SK-N-MC (cell line): ENCODE results near the gene BORCS6.

Experiments used
- DNase-seq: peaks from one replicate; pipeline ENCODE4 v3.0.0-alpha.2; 2011; ENCODE audit warnings: low read depth, low spot score
- H3K27ac ChIP-seq: fragments of 200-600 bp; sonication (generic); 2 replicates; pipeline ENCODE4 v1.5.1; 2016; ENCODE audit warnings: mixed run types
- H3K36me3 ChIP-seq: fragments of 200-600 bp; sonication (generic); 2 replicates; pipeline ENCODE4 v1.6.1; 2017; ENCODE audit warnings: antibody characterized with exemption, low read length, mixed read lengths; ENCODE audit not compliant: insufficient read depth
- H3K4me3 ChIP-seq: fragments of 200-600 bp; sonication (generic); 2 replicates; pipeline ENCODE4 v1.5.1; 2016
- H3K9ac ChIP-seq: fragments of 200-600 bp; sonication (generic); 2 replicates; pipeline ENCODE4 v1.8.0; 2017; ENCODE audit warnings: mixed run types, mixed read lengths; ENCODE audit not compliant: insufficient read length
- H3K9me3 ChIP-seq: fragments of 200-600 bp; sonication (generic); 2 replicates; pipeline ENCODE4 v1.6.1; 2017; ENCODE audit warnings: low read depth, mild to moderate bottlenecking, antibody characterized with exemption, low read length, moderate library complexity, mixed read lengths
- EZH2 ChIP-seq: fragments of 200-600 bp; sonication (generic); IDR thresholded peaks from one replicate; pipeline ENCODE4 v1.6.1; 2017; ENCODE audit warnings: antibody characterized with exemption
- FOXP2 ChIP-seq: optimal IDR thresholded peaks from 2 replicates; pipeline ENCODE3; 2011; ENCODE audit warnings: mild to moderate bottlenecking, moderate library complexity; ENCODE audit not compliant: insufficient read depth; ENCODE audit errors: extremely low read length, control extremely low read depth
- POLR2AphosphoS5 ChIP-seq: IDR thresholded peaks from 2 replicates; pipeline ENCODE4 v1.6.1; 2012; ENCODE audit warnings: mild to moderate bottlenecking, low read depth, low read length, borderline replicate concordance

Gene BORCS6

DNA sequence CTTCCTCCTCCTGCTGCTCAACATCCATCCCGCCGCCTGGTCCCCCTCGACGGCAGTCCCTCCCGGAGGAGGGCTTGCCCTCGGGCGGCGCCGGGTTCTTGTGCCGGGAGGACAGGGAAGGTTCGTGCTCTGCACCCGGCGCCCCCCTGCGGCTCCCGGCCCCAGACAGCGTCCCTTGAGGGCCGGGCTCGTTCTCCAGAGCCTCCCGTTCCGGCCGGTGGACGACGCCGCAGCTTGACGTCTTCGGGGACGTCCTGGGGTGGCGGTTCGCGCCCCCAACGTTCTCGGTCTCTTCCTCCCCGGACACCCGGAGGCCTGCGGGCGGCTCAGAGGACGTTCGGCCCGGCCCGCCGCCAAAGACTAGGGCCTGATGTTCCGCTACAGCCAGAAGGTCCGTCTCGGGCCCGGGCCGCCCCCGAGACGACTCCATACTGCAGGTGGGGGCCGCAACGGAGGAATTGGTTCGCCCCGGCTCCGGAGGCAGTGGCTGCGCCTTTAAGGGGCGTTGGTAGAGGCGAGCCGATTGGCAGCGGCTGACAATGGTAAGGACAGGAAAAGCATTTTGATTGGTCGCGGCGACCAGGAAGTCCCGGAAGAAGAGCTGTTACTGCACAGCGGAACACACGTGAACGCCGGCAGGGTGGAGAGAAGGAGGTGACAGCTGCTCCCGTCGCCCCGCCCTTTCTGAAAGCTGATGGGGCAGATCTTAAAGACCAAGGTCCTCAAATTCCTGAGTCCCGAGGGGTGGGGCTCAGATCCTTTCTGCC, at the start of gene BORCS6:
Gene BORCS6 (minus strand): TSS at position 470 of the 767 bp plus-strand sequence. CDS start 40 bp downstream, at position 430.
- no peak for DNase-seq
- Histone ChIP-seq H3K36me3 (no peaks in the 10 kb centered on the region), H3K4me3 (peak within 1 kb of the TSS; percentile 84), H3K27ac (no peak within 1 kb of the TSS; the same call in 1 of the 2 replicates), H3K9me3 (no peaks in the 10 kb centered on the region), H3K9ac (peak within 1 kb of the TSS; percentile 67)
- TF ChIP-seq POLR2AphosphoS5 (peak; percentile 44; the same call in 1 of the 2 replicates), FOXP2 (no peak), EZH2 (no peak)

DNA sequence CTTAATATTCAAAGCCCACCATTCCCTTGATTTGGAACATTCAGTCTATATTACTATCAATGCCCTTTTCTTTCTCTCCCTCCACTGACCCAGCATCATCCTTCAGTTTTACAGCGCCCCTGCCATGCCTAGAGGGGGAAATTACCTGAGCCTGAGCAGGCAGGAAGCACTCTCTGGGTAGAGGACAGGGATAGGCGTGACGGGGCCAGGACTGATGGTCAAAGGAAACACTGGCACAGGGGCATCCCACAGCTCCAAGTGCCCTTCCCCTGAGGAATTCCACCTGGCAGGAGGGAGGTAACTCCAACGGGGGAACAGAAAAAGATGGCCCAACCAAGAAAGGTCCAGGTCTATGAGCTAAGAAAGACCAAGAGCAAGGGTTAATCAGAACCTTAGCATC, 47.9 kb upstream of the BORCS6 start:
- Histone ChIP-seq H3K27ac (no peak overlapping the region), H3K36me3 (peaks cover 10% of the 10 kb centered on the region; the same call in 1 of the 2 replicates), H3K4me3 (no peak overlapping the region), H3K9me3 (no peaks in the 10 kb centered on the region), H3K9ac (no peak overlapping the region)
- DNase-seq = no peak
- no peak for TF ChIP-seq POLR2AphosphoS5
- no peak for TF ChIP-seq FOXP2
- TF ChIP-seq EZH2 = no peak

DNA sequence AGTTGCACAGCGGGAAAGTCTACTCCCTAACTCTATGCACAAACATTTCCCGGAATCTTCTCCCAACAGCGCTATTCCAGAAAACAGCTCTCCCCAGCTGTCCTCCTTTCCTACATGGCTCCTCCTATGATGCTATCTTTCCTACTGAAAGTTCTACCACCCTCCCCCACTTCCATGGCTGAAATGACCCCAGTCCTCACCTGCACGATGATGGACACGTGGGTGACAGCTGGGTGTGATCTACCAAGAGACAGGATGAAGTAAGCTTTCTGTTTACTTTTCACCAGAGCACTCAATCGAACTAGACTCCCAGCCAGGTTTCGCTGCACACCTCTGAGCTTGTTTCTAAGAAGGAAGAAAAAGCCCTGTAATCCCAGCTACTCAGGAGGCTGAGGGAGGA, 47.2 kb upstream of the BORCS6 start:
- no peak for DNase-seq
- TF ChIP-seq FOXP2 (no peak), EZH2 (no peak), POLR2AphosphoS5 (no peak)
- no peak overlapping the region for H3K9ac ChIP-seq
- no peak overlapping the region for H3K4me3 ChIP-seq
- no peak overlapping the region for H3K27ac ChIP-seq
- H3K9me3 ChIP-seq = no peaks in the 10 kb centered on the region
- peaks cover 17% of the 10 kb centered on the region; the same call in 1 of the 2 replicates for H3K36me3 ChIP-seq

DNA sequence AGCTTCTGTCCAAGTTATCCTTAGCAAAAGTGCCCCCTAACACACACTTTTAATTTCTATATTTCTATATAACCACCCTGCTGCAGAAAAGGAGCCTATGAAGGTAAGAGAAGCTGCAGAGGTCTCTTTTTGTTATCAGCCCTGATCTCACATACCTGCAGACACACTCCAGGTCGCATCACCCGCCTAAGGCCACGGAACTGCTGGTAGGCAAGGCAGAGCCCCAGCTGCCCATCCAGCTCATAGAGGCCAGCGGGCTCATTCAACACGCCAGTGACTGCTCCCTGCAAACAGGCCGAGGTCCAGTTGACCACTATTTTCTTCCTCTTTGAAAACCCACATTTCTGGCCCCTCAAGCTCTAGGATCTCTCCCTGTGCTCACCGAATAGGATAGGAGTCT, 45.7 kb upstream of the BORCS6 start:
- peaks cover 26% of the 10 kb centered on the region; the same call in 1 of the 2 replicates for H3K36me3 ChIP-seq
- no peaks in the 10 kb centered on the region for H3K9me3 ChIP-seq
- no peak overlapping the region for H3K9ac ChIP-seq
- no peak for DNase-seq
- no peak for TF ChIP-seq FOXP2
- no peak for TF ChIP-seq EZH2
- TF ChIP-seq POLR2AphosphoS5 = no peak
- no peak overlapping the region for H3K27ac ChIP-seq
- no peak overlapping the region for H3K4me3 ChIP-seq

DNA sequence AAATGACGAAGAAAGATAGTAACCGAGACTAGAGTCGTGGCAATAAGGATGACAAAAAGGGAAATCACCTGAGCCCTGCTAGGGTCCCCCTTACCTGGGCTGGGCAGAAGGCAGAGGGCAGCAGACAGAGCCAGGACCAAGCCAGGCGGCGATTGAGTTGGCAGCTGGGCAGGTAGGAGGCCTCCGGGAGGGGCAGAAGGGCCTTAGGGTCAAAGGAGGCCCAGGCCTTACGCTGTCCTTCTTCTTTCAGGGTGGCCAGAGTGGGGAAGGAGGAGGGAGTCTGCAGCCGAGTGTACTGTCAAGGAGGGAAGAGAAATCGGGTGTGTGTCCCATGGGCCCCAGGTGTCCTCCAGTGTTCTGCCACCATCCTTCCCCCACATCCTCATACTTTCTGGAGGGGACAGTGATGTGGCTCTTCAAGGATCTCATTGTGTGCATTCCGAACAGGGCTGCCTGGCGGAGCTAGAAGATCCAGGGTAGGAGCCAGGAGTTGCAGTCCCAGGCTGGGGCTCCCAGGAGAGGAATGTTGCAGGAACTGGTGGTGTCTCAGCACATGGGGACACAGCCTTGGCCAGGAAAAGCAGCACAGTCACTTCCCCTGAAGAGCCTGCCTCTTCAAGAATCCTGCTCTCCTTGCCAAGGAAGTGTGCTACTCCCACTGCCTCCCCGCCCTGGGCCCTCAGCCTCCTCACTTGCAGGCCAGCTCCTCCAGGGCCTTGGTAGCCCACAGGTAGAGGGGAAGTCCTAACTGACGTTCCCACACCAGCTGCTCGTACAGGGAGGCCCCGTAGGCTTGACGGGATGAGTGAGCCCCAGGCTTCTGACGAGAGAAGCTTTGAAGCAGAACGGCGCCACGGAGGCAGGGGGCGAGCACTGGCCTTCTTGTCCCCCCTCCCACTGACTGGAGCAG, 44.6 kb upstream of the BORCS6 start:
- Histone ChIP-seq H3K27ac (no peak overlapping the region), H3K4me3 (no peak overlapping the region), H3K9ac (no peak overlapping the region), H3K36me3 (peaks cover 35% of the 10 kb centered on the region; the same call in 1 of the 2 replicates), H3K9me3 (no peaks in the 10 kb centered on the region)
- TF ChIP-seq EZH2 = no peak
- no peak for TF ChIP-seq FOXP2
- TF ChIP-seq POLR2AphosphoS5 = no peak
- no peak for DNase-seq

DNA sequence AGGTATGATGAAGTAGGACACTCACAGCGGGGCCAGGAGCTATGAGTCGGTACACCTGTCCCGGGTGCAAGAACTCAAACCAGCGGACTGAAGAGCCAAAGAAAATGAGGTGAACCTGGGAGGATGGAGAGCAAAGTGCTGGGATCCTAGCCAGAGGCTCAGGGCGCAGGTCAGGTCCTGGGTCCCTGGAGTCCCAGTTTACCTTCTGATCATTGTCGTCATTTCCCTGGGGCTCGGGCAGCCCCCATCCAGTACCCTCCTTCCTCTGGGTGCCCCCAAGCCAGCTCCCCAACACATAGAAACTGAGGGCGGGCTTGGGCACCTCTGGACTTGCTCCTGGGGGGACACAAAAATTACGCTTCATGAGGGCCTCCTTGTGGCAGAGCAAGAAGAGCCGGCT, 41.7 kb upstream of the BORCS6 start:
- peaks cover 48% of the 10 kb centered on the region; the same call in 1 of the 2 replicates for H3K36me3 ChIP-seq
- no peak overlapping the region for H3K27ac ChIP-seq
- TF ChIP-seq POLR2AphosphoS5 (no peak), FOXP2 (no peak), EZH2 (no peak)

DNA sequence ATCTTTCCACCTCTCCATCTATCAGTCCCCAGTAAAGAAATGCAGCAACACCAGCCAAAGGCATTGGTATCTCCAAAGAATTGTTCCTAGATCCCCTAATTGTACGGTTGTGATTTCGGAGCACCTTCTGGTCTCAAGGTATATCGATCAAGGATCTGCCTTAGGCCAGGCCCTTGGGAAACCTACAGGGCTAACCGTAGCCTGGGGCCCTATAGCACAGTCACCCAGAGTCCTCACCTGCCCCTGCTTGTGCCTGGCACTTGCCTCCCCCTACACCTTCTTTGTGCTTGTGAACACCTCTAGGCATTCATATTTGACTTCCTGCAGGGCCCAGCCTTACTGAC, 37.2 kb upstream of the BORCS6 start:
- peak overlapping the region; percentile 82 for H3K9ac ChIP-seq
- no peak for DNase-seq
- peak overlapping the region; percentile 75 for H3K4me3 ChIP-seq
- H3K36me3 ChIP-seq = peaks cover 34% of the 10 kb centered on the region; the same call in 1 of the 2 replicates
- H3K9me3 ChIP-seq = no peaks in the 10 kb centered on the region
- peak overlapping the region; percentile 97 for H3K27ac ChIP-seq
- TF ChIP-seq EZH2 (no peak), POLR2AphosphoS5 (no peak), FOXP2 (no peak)

More for the DNA sequence above, 41.7 kb upstream of the BORCS6 start:
- Histone ChIP-seq H3K4me3 (no peak overlapping the region), H3K9ac (no peak overlapping the region), H3K9me3 (no peaks in the 10 kb centered on the region)
- DNase-seq = no peak

DNA sequence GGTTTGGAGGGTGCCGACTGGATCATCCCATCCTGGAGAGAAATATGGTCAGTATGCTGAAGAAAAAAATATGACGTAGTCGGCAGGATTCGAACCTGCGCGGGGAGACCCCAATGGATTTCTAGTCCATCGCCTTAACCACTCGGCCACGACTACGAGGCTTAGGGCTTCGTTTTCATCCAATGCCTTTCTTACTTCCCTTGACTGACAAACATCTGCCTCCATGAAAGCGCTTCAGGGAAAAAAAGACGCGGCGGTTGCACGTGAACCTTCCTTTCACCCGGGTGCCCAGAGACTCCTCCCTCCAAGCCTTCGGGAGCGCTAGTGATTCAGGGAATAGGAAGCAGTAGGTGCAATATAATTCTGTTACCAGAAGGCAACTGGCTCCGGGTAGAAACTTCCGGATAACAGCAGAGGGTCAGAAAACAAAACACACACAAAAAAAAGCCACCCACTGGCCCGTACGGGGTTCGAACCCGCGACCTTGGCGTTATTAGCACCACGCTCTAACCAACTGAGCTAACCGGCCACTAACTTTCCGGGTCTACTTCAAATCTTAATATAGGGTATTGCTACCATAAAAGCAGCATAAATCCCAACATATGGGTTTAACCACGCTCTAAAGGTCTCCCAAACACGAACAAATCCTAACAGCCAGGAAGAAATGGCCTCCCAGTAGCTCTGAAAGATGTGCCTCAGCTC, 36.7 kb upstream of the BORCS6 start:
- H3K27ac ChIP-seq = peak overlapping the region; percentile 97
- DNase-seq = no peak
- H3K4me3 ChIP-seq = peak overlapping the region; percentile 75

More for the DNA sequence above, 36.7 kb upstream of the BORCS6 start:
- TF ChIP-seq POLR2AphosphoS5 (peak; percentile 79), EZH2 (no peak), FOXP2 (no peak)
- Histone ChIP-seq H3K36me3 (peaks cover 30% of the 10 kb centered on the region; the same call in 1 of the 2 replicates), H3K9me3 (no peaks in the 10 kb centered on the region), H3K9ac (peak overlapping the region; percentile 82)
